ENCODE data around the gene RABGAP1L. TPM values are rescaled to one million over a fixed set of nuclear protein-coding genes. Genes with fewer than 3 reads are reported as not detected.

The RABGAP1L gene
- total and polyA plus RNA-seq, 4 donors, result 4.8 to 53.5 (median 18.8) TPM

GRCh38 chr1:174988986-174989385, 829.7 kb downstream of the RABGAP1L start:
- Histone ChIP-seq H3K27me3 (ENCODE audit: control insufficient read depth in 4 of 4, insufficient read depth in 4 of 4, low read length in 3 of 4) (no peaks in the 10 kb centered on the region), H3K36me3 (ENCODE audit: control insufficient read depth in 4 of 4, insufficient read depth in 3 of 4, low read depth in 1 of 4, low read length in 3 of 4) (no peaks in the 10 kb centered on the region), H3K4me1 (ENCODE audit: control insufficient read depth in 4 of 4, insufficient read depth in 4 of 4, low read length in 3 of 4) (peaks cover 2 to 11% (median 7%) of the 10 kb centered on the region in 4 donors), H3K9me3 (ENCODE audit: control insufficient read depth in 4 of 4, low read length in 3 of 4) (no peaks in the 10 kb centered on the region), H3K9ac (ENCODE audit: low read depth in 1 of 2, low read length in 2 of 2) (no peak overlapping the region), H3K27ac (ENCODE audit: low read depth in 1 of 2, low read length in 2 of 2) (no peak overlapping the region), H3K4me3 (ENCODE audit: low read depth in 1 of 3, low read length in 3 of 3) (no peak overlapping the region)
- no peak for TF ChIP-seq CTCF (IDR thresholded peaks at IDR 0.05; ENCODE audit: low read depth, low read length, missing input control)
- TF ChIP-seq YY1 (IDR thresholded peaks at IDR 0.05), result no peak
- TF ChIP-seq SP1 (IDR thresholded peaks at IDR 0.05), result no peak
- no peak for TF ChIP-seq REST (IDR thresholded peaks at IDR 0.05)
- TF ChIP-seq GABPA (IDR thresholded peaks at IDR 0.05 in 1 of 2, conservative IDR thresholded peaks at IDR 0.05 in 1 of 2), result no peak
- TF ChIP-seq ZBTB33 (IDR thresholded peaks at IDR 0.05), result no peak
- no peak for TF ChIP-seq HNF4A (conservative IDR thresholded peaks at IDR 0.05)
- TF ChIP-seq RXRA (IDR thresholded peaks at IDR 0.05), result no peak
- TF ChIP-seq RAD21 (IDR thresholded peaks at IDR 0.05), result no peak
- TF ChIP-seq JUND (IDR thresholded peaks at IDR 0.05), result no peak
- TF ChIP-seq NR2F2 (IDR thresholded peaks at IDR 0.05), result no peak
- no peak for TF ChIP-seq EGR1 (IDR thresholded peaks at IDR 0.05; ENCODE audit: low read depth in 2 of 2)
- TF ChIP-seq TAF1 (conservative IDR thresholded peaks at IDR 0.05), result no peak
- no peak for TF ChIP-seq MAX (IDR thresholded peaks at IDR 0.05)
- TF ChIP-seq ATF3 (IDR thresholded peaks at IDR 0.05), result no peak
- TF ChIP-seq FOXA1 (IDR thresholded peaks at IDR 0.05), result no peak
- no peak for TF ChIP-seq FOXA2 (IDR thresholded peaks at IDR 0.05)
- 93% methylated on average over 3 of the region's 3 CpGs for WGBS
- DNase-seq (ENCODE audit: low spot score), result no peak

All from liver (tissue), 9 donors.